DMS53 treated with DMSO at 0.1 percent for 48 hours (cell line): ENCODE results near the gene FIBIN.

ENCODE experiments used
- DNase-seq: peaks from one replicate; lab custom pipeline; 2025; ENCODE audit not compliant: unreplicated experiment; lab: John Stamatoyannopoulos, UW

Gene FIBIN

DNA sequence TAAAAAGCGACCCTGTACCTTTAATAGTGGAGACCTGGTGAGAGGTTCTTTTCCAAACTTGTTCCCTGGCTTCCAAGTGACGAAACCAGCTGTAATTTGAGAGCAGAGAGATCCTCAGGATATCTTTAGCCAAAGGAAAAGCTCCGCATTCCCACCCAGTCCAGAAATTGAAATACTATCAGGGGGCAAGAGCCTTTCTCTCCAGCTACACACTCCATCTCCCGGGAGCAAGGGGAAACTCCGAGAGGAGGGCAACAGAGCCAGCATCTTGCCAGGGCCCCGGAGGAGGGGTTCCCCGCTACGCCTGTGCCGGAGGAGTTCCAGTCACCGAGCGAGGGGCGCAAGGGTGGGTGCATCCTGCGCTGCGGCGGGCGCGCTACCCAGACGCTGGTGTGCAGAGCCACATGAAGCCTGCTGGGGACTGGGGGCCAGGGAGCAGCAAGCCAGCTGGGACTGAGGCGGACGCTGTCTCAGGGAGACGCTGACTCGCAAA, at the start of gene FIBIN:
Gene FIBIN, plus strand, starts transcription at position 148 of the 493 bp plus-strand sequence. CDS start 415 bp downstream, outside the sequence.
- DNase-seq = no peak

DNA sequence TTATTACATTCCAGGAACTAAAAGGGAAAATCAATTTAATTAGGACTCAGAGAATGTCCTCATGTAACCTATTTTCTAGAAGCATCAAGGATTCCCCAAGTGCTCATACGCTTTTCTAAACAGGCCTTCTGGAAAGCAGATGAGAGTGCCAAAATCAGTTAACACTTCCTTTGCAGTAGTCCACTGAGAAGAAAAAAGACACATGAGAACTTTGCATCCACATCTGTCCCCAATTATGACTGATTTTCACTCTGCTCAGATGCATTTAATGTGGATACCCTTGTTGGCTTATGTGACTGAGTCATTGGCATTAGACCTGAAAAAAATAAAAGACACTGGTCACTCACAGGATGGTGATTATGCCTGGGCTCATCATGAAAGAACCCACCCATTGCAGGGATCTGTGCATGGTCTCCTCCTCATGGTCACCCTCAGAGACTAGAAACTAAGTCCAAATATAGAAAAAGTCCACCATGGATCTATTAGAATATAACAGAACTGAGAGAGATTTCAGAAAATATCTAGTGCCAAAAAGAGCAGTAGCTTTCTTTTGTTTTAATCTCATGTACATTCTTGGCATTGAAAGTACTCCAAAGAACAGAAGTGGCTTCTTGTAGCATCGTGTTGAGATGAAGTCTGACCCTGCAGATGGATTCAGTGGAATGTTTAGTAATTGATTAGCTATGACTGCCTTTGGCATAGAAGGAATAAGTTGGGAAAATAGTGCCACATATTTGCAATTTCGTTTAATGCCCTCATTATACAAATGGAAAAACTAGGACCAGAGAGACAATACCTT, 48.8 kb upstream of the FIBIN start:
- DNase-seq = no peak

DNA sequence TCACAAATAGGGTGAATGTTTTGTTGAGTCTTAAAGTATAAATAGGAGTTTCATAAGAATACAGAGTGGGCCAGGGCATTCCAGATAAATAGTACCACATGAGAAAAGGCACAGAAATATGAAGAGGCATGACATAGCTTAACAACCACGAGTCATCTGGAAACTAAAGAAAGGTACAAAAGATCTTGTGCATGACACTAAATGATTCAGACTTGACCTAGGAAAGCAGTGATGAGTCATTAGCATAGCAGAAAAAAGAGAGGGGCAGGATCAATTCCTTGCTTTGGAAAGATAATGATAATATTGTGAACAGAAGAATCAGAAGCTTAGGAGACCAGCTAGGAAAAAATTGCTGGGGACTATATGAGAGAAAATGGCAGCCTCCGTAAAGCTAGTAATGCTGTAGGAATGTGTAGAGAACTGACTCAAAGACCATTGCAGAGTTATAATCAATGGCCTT, 47.6 kb upstream of the FIBIN start:
- DNase-seq = no peak

GRCh38 chr11:26947379-26947844, 46.5 kb upstream of the FIBIN start:
- DNase-seq = no peak

GRCh38 chr11:26947904-26948639, 45.8 kb upstream of the FIBIN start:
- no peak for DNase-seq

- no peak for DNase-seq
Observed at GRCh38 chr11:26948881-26949280, 45.0 kb upstream of the FIBIN start.

- no peak for DNase-seq
Observed at GRCh38 chr11:26949846-26950245, 44.1 kb upstream of the FIBIN start.

DNA sequence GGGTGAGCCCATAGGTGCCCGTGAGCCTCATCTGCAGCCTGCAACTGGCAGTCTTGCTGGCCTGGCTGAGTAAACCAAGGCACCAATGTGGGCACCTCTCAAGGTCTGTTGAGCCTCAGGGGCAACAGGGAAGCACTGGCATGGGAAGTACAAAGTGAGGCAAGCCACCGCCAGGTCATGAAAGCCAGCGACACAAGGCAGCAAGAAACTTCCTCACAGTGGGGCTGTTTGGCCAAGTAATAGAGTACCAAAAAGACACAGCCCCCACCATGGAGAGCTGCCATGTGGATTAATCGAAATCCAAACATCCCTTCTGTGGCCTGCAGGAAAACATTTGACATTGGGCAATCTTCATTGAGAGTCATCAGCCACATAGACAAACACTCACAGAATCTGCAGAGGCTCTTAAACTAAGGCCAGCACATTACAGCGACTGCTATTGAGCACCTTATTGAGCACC, 43.6 kb upstream of the FIBIN start:
- DNase-seq = no peak

DNA sequence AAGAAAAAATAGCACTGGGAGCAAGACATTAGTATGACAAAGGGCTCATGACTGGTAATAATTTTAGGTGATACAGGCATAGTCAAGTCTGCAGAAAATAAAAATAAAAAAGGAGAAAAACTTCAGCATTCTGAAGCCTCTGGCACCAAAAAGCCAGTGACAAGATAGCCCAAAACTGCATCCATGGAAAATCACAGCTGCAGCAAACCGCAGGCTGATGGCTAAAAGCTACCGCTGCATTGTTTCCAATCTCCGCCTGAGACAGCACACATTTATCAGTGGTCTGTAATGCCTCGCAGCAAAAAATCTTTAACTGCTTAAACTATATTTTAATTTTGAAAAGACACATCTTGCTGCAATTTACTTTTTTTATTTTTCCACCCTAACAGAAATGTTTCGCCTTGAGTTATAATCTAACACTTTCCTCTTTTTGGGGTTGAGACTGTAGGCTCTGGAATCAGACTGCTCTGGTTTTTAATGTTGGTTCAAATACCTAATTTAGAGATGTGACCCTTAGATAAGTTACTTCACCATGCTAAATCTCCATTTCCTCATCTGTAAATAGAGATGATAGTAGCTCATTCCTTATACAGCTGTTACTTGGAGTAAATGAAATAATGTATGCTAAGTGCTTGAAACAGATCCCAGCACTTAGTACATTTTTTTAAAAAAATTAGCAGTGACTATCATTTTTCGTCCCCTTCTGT, 42.0 kb upstream of the FIBIN start:
- DNase-seq = no peak

- no peak for DNase-seq
Observed at GRCh38 chr11:26953770-26954392, 40.0 kb upstream of the FIBIN start.

- no peak for DNase-seq
Observed at GRCh38 chr11:26958005-26958701, 35.8 kb upstream of the FIBIN start.

DNA sequence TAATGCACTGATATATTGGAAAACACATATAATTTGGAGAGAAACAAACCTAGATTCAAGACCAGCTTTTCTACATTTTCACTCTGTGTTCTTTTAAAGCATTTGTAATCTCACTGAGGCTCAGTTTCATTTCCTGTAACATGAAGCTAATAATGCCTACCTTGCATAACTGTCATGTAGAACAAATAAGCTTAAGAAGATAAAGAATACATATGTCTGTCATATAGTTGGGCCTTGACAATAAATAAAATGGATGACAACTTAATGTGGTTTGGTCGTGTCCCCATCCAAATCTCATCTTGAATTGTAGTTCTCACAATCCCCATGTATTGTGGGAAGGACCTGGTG, 35.2 kb upstream of the FIBIN start:
- DNase-seq = no peak

GRCh38 chr11:26960281-26960680, 33.6 kb upstream of the FIBIN start:
- DNase-seq = no peak

DNA sequence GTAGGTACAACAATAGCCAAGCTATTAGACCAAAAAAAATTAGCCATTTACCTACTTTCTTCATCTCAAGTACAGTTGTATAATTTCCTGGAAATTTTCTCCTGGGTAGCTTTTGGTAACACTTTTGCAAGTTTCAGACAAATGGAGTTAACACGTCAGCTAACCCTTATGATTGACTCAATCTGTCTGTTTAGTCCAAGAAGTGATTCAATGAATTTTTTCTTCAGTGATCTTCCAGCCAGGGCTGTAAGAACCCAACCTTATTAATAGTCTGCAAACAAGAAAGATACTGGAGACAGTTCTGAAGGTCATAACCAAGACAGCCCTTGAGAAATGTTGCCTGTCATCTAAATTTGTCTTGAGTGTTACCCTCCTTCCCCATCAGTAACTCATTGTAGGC, 30.1 kb upstream of the FIBIN start:
- DNase-seq = no peak

DNA sequence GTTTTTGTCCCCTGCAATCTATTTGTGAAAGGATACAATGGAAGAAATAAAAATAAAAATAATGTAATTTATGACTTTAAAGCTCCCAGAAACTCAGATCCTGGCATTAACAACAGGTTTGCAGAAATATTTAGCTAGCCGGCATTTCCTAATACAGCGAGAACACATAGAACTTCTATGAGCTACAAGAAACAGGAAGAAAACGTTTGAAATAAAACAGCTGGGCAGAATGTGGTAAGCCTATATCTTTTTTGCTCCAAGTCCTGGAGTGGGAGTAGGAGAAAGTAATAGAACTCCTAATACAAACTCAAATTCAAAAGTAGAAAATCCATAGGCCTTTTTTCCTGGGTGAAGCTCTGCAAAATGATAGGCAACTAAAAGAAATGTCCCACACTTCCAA, 29.6 kb upstream of the FIBIN start:
- no peak for DNase-seq

DNA sequence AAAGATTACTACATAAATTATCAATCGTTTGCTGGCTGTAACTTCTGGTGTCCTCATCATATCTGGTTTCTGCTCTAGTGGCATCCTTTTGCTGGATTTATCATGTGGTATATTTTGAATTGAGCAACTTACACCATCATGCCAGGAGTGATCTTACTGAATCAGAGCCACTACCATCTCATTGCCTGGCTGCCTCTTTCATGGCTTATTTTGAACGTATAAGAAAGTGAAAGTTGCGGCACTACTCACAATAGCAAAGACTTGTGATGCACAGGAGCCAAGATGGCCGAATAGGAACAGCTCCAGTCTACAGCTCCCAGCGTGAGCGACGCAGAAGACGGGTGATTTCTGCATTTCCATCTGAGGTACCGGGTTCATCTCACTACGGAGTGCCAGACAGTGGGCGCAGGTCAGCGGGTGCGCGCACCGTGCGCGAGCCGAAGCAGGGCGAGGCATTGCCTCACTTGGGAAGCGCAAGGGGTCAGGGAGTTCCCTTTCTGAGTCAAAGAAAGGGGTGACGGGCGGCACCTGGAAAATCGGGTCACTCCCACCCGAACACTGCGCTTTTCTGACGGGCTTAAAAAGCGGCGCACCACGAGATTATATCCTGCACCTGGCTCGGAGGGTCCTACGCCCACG, 28.9 kb upstream of the FIBIN start:
- DNase-seq = peak; percentile 53

GRCh38 chr11:26971961-26972360, 22.0 kb upstream of the FIBIN start:
- DNase-seq = no peak

GRCh38 chr11:26974069-26974783, 19.7 kb upstream of the FIBIN start:
- DNase-seq = no peak

- no peak for DNase-seq
Observed at GRCh38 chr11:26974996-26975395, 18.9 kb upstream of the FIBIN start.
